GM12892 (cell line): Measurements from ENCODE around the gene KPNA3.

Source experiments
- POLR2A ChIP-seq: IDR thresholded peaks from 2 replicates; pipeline ENCODE4 v1.6.1; 2011; ENCODE audit warnings: low read depth, low read length, control low read depth
- POLR2AphosphoS5 ChIP-seq: IDR thresholded peaks from 2 replicates; pipeline ENCODE4 v1.6.1; 2011; ENCODE audit warnings: low read depth, low read length, control low read depth

- no peak for TF ChIP-seq POLR2A
- TF ChIP-seq POLR2AphosphoS5: no peak
These were observed 10.7 kb downstream of the KPNA3 start for GRCh38 chr13:49781806-49782205.
